PFSK-1 (cell line): ENCODE data around the gene ZNF541.

Experiments used
- FOXP2 ChIP-seq: optimal IDR thresholded peaks from 2 replicates; pipeline ENCODE3; 2011; ENCODE audit warnings: borderline replicate concordance, control low read depth, inconsistent platforms; ENCODE audit not compliant: insufficient read depth; ENCODE audit errors: extremely low read length, extremely low read depth
- POLR2AphosphoS5 ChIP-seq: IDR thresholded peaks from 2 replicates; pipeline ENCODE4 v1.6.1; 2012; ENCODE audit warnings: low read depth, mild to moderate bottlenecking, control low read depth, low read length, moderate library complexity
- REST ChIP-seq, 2 experiments: IDR thresholded peaks; 2 replicates each; pipeline versions ENCODE4 v1.6.1 to v1.8.0; 2011 to 2012; ENCODE audit warnings: low read depth in 2 of 2, low read length in 2 of 2, control low read depth in 1 of 2, inconsistent platforms in 1 of 2, mild to moderate bottlenecking in 1 of 2, moderate library complexity in 1 of 2; ENCODE audit not compliant: insufficient read depth in 1 of 2
- SIN3A ChIP-seq: IDR thresholded peaks from 2 replicates; pipeline ENCODE4 v1.6.1; 2012; ENCODE audit warnings: mild to moderate bottlenecking, low read length, moderate library complexity, borderline replicate concordance; ENCODE audit not compliant: insufficient read depth
- TAF1 ChIP-seq: IDR thresholded peaks from 2 replicates; pipeline ENCODE4 v1.6.1; 2012; ENCODE audit warnings: low read length, control low read depth, borderline replicate concordance; ENCODE audit not compliant: insufficient read depth

The ZNF541 gene

GRCh38 chr19:47609906-47610894 is 37.3 kb upstream of the ZNF541 start:
- TF ChIP-seq TAF1 (no peak), SIN3A (peak; percentile 31; the same call in 1 of the 2 replicates), FOXP2 (no peak), POLR2AphosphoS5 (no peak)

- TF ChIP-seq TAF1: peak; percentile 49; the same call in 1 of the 2 replicates
- TF ChIP-seq REST (IDR thresholded peaks at IDR 0.05; ENCODE audit: insufficient read depth in 1 of 2, low read depth in 2 of 2, low read length in 2 of 2): no peak
- TF ChIP-seq SIN3A: 0 out of 2 replicates have a peak, but pooled peaks have one; percentile 28
- no peak; the same call in 1 of the 2 replicates for TF ChIP-seq POLR2AphosphoS5
- no peak for TF ChIP-seq FOXP2
These were observed 36.3 kb upstream of the ZNF541 start, which contains the start of gene BICRA for GRCh38 chr19:47608969-47609905. Gene BICRA, plus strand, starts transcription at chr19:47609134. Its CDS starts 64,441 bp downstream, at chr19:47673575.

GRCh38 chr19:47608074-47608918 is 35.3 kb upstream of the ZNF541 start:
- TF ChIP-seq REST (IDR thresholded peaks at IDR 0.05; ENCODE audit: insufficient read depth in 1 of 2, low read depth in 2 of 2, low read length in 2 of 2) (no peak), POLR2AphosphoS5 (peak; percentile 50; the same call in 1 of the 2 replicates), TAF1 (no peak), SIN3A (0 out of 2 replicates have a peak, but pooled peaks have one; percentile 16), FOXP2 (peak; percentile 72)

- TF ChIP-seq SIN3A (no peak), REST (IDR thresholded peaks at IDR 0.05; ENCODE audit: insufficient read depth in 1 of 2, low read depth in 2 of 2, low read length in 2 of 2) (no peak), TAF1 (no peak), POLR2AphosphoS5 (no peak), FOXP2 (no peak)
These were observed 34.7 kb upstream of the ZNF541 start for GRCh38 chr19:47607564-47608073.
